Stomach (tissue), 4 donors: ENCODE data around the gene RNF39.

ENCODE experiments used
- POLR2A ChIP-seq, 4 donors: fragments of 450-650 bp; IDR thresholded peaks; one replicate each; pipeline ENCODE4 v1.6.1; 2016; ENCODE audit warnings: antibody characterized with exemption in 4 of 4, control low read depth in 2 of 4, mild to moderate bottlenecking in 1 of 4, moderate library complexity in 1 of 4
- TF ChIP-seq, protein P1 (sequence below), 7 experiments: fragments of 450-650 bp in 4 of 7; fragments of 200-600 bp in 3 of 7; sonication (generic) in 3 of 7; IDR thresholded peaks; one replicate each; pipeline ENCODE4 v1.5.1; 2016 to 2019; ENCODE audit warnings: antibody characterized with exemption in 7 of 7, control low read depth in 2 of 7, mild to moderate bottlenecking in 1 of 7

DNA sequence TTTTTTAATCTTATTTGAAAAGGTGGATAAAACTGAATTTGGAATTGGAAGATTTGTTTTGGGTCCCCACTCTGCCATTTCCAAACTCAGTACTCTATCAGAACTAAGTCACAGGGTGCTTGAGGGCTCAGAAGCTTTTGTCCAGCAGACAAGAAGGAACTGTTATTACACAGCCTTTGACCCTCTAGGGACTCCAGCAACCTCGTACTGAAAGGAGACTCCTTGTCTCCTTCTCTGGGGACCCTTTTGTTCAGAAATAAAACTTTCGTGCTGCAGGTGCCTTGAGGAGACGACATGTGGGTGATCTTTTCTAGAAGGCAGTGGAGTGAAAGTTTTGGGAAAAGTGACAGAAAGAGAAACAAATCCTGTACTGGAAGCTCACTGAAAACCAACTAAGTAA, 21.9 kb downstream of the RNF39 start:
- TF ChIP-seq POLR2A (IDR thresholded peaks at IDR 0.05), result no peak
- TF ChIP-seq, protein P1, sequence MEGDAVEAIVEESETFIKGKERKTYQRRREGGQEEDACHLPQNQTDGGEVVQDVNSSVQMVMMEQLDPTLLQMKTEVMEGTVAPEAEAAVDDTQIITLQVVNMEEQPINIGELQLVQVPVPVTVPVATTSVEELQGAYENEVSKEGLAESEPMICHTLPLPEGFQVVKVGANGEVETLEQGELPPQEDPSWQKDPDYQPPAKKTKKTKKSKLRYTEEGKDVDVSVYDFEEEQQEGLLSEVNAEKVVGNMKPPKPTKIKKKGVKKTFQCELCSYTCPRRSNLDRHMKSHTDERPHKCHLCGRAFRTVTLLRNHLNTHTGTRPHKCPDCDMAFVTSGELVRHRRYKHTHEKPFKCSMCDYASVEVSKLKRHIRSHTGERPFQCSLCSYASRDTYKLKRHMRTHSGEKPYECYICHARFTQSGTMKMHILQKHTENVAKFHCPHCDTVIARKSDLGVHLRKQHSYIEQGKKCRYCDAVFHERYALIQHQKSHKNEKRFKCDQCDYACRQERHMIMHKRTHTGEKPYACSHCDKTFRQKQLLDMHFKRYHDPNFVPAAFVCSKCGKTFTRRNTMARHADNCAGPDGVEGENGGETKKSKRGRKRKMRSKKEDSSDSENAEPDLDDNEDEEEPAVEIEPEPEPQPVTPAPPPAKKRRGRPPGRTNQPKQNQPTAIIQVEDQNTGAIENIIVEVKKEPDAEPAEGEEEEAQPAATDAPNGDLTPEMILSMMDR (IDR thresholded peaks at IDR 0.05), result no peak
